Upper lobe of right lung (tissue), 1 donor: ENCODE measurements around the gene MAP4K5. TPM values are rescaled to one million over a fixed set of nuclear protein-coding genes. Genes with fewer than 3 reads are reported as not detected.

Source experiments
- ATAC-seq: fragments of 200-7000 bp; cut with Tn5 transposase; one replicate; pipeline ENCODE4 v1.9.1; 2020; ENCODE audit warnings: mild to moderate bottlenecking, moderate library complexity
- DNase-seq: peaks from one replicate; pipeline ENCODE4 v3.0.0-alpha.2; 2020
- H3K27ac ChIP-seq: fragments of 200-600 bp; one replicate; pipeline ENCODE4 v1.8.0; 2022
- H3K27me3 ChIP-seq: fragments of 200-600 bp; one replicate; pipeline ENCODE4 v1.8.0; 2022; ENCODE audit warnings: mild to moderate bottlenecking
- H3K36me3 ChIP-seq: fragments of 200-600 bp; one replicate; pipeline ENCODE4 v1.8.0; 2022
- H3K4me1 ChIP-seq: fragments of 200-600 bp; one replicate; pipeline ENCODE4 v1.8.0; 2022
- H3K4me3 ChIP-seq: fragments of 200-600 bp; one replicate; pipeline ENCODE4 v1.8.0; 2022; ENCODE audit warnings: mild to moderate bottlenecking
- H3K9me3 ChIP-seq: fragments of 200-600 bp; one replicate; pipeline ENCODE4 v1.8.0; 2022
- intact Hi-C: fragments of 100-400 bp; cut with DNase I; formaldehyde crosslinking; loops from one replicate; pipeline ENCODE4 v1.11.0; 2022
- total RNA-seq: library from RNA; stranded (reverse); fragmentation: NEBNext Ultra II Directional; extraction: Animal tissue kit (Norgen Biotek cat#: 25700); gene quantifications from one replicate; pipeline ENCODE4 v1.2.1, GENCODE V29; 2021
- TF ChIP-seq, protein P1 (sequence below): fragments of 200-600 bp; IDR thresholded peaks from one replicate; pipeline ENCODE4 v1.8.0; 2022; ENCODE audit warnings: antibody characterized with exemption
- donor health status: DM: no; HTN: yes; CAD: no; lungs with severe emphysema.

Gene MAP4K5
- total RNA-seq, 1 donor from 2014 or later: 46.3 TPM

DNA sequence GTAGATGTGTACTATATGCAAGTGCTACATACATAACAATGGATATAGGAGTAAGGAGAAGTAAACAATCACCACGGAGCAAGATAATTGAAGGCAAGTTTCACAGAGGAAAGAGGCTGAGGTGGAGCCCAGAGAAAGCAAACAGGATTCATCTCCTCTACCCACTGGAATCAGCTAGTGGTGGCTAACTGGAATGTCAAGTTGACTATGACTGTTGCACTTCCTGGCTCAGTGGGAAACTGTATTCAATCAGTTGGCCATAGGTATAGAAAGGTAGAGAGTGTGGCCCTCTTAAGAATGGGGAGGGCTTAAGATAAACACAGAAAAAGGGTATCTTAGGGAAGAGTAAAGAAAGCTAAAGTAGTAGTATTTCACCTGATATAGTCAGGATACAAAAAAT lies 62.4 kb downstream of the MAP4K5 start:
- ATAC-seq (no peak), DNase-seq (no peak)
- TF ChIP-seq, protein P1, sequence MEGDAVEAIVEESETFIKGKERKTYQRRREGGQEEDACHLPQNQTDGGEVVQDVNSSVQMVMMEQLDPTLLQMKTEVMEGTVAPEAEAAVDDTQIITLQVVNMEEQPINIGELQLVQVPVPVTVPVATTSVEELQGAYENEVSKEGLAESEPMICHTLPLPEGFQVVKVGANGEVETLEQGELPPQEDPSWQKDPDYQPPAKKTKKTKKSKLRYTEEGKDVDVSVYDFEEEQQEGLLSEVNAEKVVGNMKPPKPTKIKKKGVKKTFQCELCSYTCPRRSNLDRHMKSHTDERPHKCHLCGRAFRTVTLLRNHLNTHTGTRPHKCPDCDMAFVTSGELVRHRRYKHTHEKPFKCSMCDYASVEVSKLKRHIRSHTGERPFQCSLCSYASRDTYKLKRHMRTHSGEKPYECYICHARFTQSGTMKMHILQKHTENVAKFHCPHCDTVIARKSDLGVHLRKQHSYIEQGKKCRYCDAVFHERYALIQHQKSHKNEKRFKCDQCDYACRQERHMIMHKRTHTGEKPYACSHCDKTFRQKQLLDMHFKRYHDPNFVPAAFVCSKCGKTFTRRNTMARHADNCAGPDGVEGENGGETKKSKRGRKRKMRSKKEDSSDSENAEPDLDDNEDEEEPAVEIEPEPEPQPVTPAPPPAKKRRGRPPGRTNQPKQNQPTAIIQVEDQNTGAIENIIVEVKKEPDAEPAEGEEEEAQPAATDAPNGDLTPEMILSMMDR: no peak
- Histone ChIP-seq H3K4me3 (no peak overlapping the region), H3K27ac (no peak overlapping the region), H3K4me1 (peaks cover 4% of the 10 kb centered on the region), H3K9me3 (peaks cover 17% of the 10 kb centered on the region), H3K36me3 (peaks cover 71% of the 10 kb centered on the region), H3K27me3 (no peaks in the 10 kb centered on the region)
- intact Hi-C loops: no loop called here

DNA sequence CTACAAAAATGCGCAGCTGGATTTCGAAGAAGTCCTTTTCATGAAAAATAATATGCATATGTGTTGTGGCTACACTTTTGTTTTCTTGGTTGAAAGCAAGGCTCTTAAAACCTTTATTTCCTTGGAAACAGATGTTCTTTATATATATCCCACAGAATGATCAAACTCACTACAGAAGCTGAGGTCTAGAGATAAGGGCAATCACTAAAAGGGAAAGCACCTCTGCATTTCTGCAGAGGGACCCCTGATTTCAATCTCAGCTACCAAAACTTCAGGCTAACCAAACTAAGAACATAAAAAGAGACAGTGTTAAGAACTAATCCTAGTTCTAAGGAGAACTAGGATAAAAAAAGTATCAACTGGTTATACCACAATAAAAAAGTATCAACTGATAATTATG lies 70.3 kb downstream of the MAP4K5 start:
- no peak overlapping the region for H3K27ac ChIP-seq

DNA sequence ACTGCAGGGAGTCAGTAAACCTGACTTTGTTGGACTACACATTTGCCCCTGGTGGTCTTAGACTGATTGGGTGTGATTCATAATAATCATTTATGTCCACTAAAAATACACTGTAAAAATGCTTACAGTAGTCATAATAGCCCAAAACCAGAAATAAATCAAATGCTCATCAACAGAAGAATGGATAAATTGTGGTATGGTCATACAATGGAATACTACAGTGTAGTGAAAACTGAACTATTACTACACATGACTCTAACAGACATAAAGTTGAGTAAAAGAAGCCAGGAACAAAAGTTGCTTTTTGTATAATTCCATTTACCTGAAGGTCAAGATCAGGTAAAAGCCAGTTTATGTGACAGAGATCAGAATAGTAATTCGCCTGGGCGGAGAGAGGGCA lies 78.5 kb downstream of the MAP4K5 start:
- H3K27ac ChIP-seq: no peak overlapping the region
- H3K4me1 ChIP-seq: no peaks in the 10 kb centered on the region
- H3K4me3 ChIP-seq: no peak overlapping the region
- no peaks in the 10 kb centered on the region for H3K27me3 ChIP-seq
- ATAC-seq: no peak
- H3K36me3 ChIP-seq: peaks cover 72% of the 10 kb centered on the region
- TF ChIP-seq, protein P1: no peak
- no peaks in the 10 kb centered on the region for H3K9me3 ChIP-seq
- no peak for DNase-seq
- intact Hi-C loops: no loop called here

More for the DNA sequence above, 70.3 kb downstream of the MAP4K5 start:
- H3K9me3 ChIP-seq: no peaks in the 10 kb centered on the region
- TF ChIP-seq, protein P1: no peak
- no peaks in the 10 kb centered on the region for H3K4me1 ChIP-seq
- DNase-seq: no peak
- H3K4me3 ChIP-seq: no peak overlapping the region
- no peaks in the 10 kb centered on the region for H3K27me3 ChIP-seq
- ATAC-seq: no peak
- intact Hi-C loops: no loop called here
- peaks cover 57% of the 10 kb centered on the region for H3K36me3 ChIP-seq

DNA sequence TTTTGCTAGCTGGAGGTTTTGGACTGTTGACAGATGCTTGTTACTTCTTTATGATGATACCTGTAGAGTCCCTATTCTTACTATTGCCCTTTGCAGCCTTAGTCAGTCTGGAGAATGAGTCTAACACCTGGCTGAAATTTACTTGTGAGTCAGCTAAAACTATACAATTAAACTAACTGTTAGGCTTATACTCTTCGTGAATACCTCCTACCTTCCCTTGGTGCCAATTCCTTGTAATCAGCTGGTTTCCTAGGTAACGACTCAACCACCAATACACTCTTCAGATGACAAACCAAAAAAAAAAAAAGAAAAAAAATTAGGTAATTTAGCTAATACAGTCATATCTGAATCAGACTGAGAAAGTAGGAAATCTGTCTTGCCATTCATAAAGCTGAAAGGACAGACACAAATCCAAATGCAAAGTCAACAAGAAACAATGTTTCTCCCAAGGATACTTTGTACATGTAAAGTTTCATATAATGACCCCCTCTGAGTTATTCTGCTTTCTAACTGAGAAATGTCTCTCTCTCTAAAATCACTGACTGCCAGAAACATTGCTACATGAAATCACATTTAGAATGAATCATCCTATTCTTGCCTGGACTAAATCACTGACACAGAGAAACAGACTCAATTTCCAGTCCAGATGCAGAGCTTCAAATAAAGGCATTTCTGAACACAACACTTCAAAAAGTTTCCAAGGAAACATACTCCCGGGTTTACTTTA lies 79.2 kb downstream of the MAP4K5 start:
- DNase-seq: no peak
- no peaks in the 10 kb centered on the region for H3K4me1 ChIP-seq
- no peak overlapping the region for H3K4me3 ChIP-seq
- H3K27me3 ChIP-seq: no peaks in the 10 kb centered on the region
- TF ChIP-seq, protein P1: no peak
- ATAC-seq: no peak
- H3K27ac ChIP-seq: no peak overlapping the region
- peaks cover 72% of the 10 kb centered on the region for H3K36me3 ChIP-seq
- intact Hi-C loops: no loop called here
- H3K9me3 ChIP-seq: no peaks in the 10 kb centered on the region

DNA sequence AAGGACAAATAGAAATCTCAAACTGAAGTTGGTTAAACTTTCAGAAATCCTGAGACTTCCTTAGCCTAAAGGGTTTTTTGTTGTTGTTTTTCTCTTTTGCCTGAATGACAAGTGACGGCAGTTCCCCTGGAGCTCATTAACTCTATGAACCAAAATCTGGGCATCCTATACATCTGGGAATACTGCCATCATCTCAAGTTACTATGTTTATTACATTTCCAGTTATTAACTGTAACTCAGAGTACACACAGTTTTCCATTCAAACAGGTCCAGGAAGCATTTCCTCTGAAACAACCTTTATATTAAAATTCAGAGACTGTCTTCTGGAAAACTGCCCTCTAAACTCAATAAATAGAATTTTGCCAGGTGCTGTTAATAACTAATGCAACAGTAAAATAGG lies 80.1 kb downstream of the MAP4K5 start:
- no peaks in the 10 kb centered on the region for H3K9me3 ChIP-seq
- H3K36me3 ChIP-seq: peaks cover 77% of the 10 kb centered on the region
- no peak overlapping the region for H3K4me3 ChIP-seq
- intact Hi-C loops: no loop called here
- H3K4me1 ChIP-seq: no peaks in the 10 kb centered on the region
- ATAC-seq (no peak), DNase-seq (no peak)
- no peaks in the 10 kb centered on the region for H3K27me3 ChIP-seq
- no peak overlapping the region for H3K27ac ChIP-seq
- TF ChIP-seq, protein P1: no peak

DNA sequence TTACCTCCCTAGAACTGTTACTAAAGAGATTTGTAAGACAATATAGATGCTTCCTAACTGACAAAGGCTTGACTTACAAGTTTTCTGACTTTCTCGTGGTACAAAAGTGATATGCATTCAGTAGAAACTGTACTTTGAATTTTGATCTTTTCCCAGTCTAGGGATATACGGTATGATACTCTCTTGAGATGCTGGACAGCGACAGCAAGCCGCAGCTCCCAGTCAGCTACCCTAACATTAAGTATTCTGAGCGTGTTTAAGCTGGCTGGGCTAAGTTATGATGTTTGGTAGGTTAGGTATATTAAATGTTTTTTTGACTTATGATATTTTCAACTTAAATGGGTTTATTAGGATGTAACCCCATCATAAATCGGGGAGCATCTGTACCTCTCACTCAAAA lies 80.5 kb downstream of the MAP4K5 start:
- TF ChIP-seq, protein P1: no peak
- H3K27ac ChIP-seq: no peak overlapping the region
- no peaks in the 10 kb centered on the region for H3K4me1 ChIP-seq
- H3K36me3 ChIP-seq: peaks cover 78% of the 10 kb centered on the region
- no peaks in the 10 kb centered on the region for H3K27me3 ChIP-seq
- H3K9me3 ChIP-seq: no peaks in the 10 kb centered on the region
- H3K4me3 ChIP-seq: no peak overlapping the region
- intact Hi-C loops: no loop called here
- ATAC-seq: no peak
- DNase-seq: no peak
